NT2/D1 (cell line): ENCODE data around the gene ABI3.

ENCODE experiments used
- SUZ12 ChIP-seq: IDR thresholded peaks from 2 replicates; pipeline ENCODE4 v1.6.1; 2011; ENCODE audit not compliant: insufficient read length, insufficient read depth; ENCODE audit errors: extremely low read depth
- YY1 ChIP-seq: IDR thresholded peaks from 2 replicates; pipeline ENCODE4 v1.6.1; 2011; ENCODE audit not compliant: insufficient read length, insufficient read depth
- ZNF274 ChIP-seq: IDR thresholded peaks from 2 replicates; pipeline ENCODE4 v1.6.1; 2011; ENCODE audit warnings: mild to moderate bottlenecking, low read depth, low read length

DNA sequence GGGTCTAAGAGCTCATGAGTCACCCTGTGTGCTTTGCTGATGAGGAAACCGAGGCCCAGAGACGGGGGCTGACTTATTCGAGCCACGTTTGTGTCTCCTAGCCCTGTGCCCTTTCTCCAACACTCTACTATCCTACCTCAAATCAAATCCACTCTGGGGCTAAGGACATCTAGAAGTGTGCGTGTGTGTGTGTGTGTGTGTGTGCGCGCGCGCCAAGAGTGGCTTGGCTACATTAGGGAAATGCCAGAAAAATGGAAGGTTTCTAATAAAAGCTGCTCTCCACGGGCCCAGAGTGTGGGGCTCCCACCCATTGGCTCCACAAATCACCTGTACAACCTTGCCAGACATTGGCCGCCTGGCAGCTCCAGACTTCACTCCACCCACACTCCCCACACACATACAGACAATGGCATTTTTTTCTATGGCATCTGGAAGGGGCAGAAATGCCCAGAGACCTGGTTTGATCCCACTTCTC is 50.3 kb downstream of the ABI3 start:
- TF ChIP-seq YY1: no peak
- TF ChIP-seq SUZ12: no peak
- TF ChIP-seq ZNF274: no peak
